K562 (cell line): Measurements from ENCODE around the gene SOHLH1. TPM values are rescaled to one million over a fixed set of nuclear protein-coding genes. Genes with fewer than 3 reads are reported as not detected.

Source experiments
- CBX8 ChIP-seq: fragments of 200-600 bp; sonication (generic); IDR thresholded peaks from 2 replicates; pipeline ENCODE4 v1.6.1; 2012; ENCODE audit warnings: borderline replicate concordance, mixed run types, low read depth, mild to moderate bottlenecking, moderate library complexity, mixed read lengths, low read length, control low read depth, inconsistent platforms; ENCODE audit not compliant: poor library complexity, severe bottlenecking; ENCODE audit errors: extremely low read depth
- GTF3C2 ChIP-seq: IDR thresholded peaks from 3 replicates; pipeline ENCODE4 v1.6.1; 2011; ENCODE audit warnings: borderline replicate concordance, mild to moderate bottlenecking, moderate library complexity; ENCODE audit not compliant: insufficient read length; ENCODE audit errors: extremely low read depth
- HMG20B ChIP-seq: fragments of 250-450 bp; sonication (Bioruptor Pico); IDR thresholded peaks from 2 replicates; pipeline ENCODE4 v1.5.0; 2021; ENCODE audit warnings: mild to moderate bottlenecking
- MTA3 ChIP-seq: fragments of 450-650 bp; formaldehyde crosslinking; IDR thresholded peaks from 2 replicates; pipeline ENCODE4 v1.6.1; 2017; ENCODE audit warnings: mild to moderate bottlenecking, borderline replicate concordance
- MXD1 ChIP-seq: fragments of 250-450 bp; sonication (Bioruptor Pico); IDR thresholded peaks from 2 replicates; pipeline ENCODE4 v1.8.0; 2021; ENCODE audit warnings: borderline replicate concordance, mild to moderate bottlenecking, moderate library complexity; ENCODE audit not compliant: poor library complexity, severe bottlenecking
- PBX2 ChIP-seq, 2 experiments: IDR thresholded peaks in 1 of 2; conservative IDR thresholded peaks in 1 of 2; 2 replicates each; pipeline ENCODE4 v1.6.1; 2016; ENCODE audit warnings: low read depth in 2 of 2, mild to moderate bottlenecking in 1 of 2, missing compliant biosample characterization in 1 of 2, missing genetic modification characterization in 1 of 2, moderate library complexity in 1 of 2
- POLR3A ChIP-seq: IDR thresholded peaks from 2 replicates; pipeline ENCODE4 v1.6.1; 2011; ENCODE audit warnings: borderline replicate concordance, mild to moderate bottlenecking, moderate library complexity; ENCODE audit not compliant: insufficient read length, insufficient read depth; ENCODE audit errors: extremely low read depth
- PPARD ChIP-seq: fragments of 250-450 bp; sonication (Bioruptor Pico); IDR thresholded peaks from 2 replicates; pipeline ENCODE4 v1.8.0; 2022; ENCODE audit warnings: inconsistent platforms, mild to moderate bottlenecking, moderate library complexity
- ZFP30 ChIP-seq: fragments of 250-450 bp; sonication (Bioruptor Pico); IDR thresholded peaks from 2 replicates; pipeline ENCODE4 v1.8.0; 2022; ENCODE audit warnings: moderate library complexity, mild to moderate bottlenecking, inconsistent platforms, borderline replicate concordance
- ZNF398 ChIP-seq: fragments of 250-450 bp; sonication (Bioruptor Pico); IDR thresholded peaks from 2 replicates; pipeline ENCODE4 v1.8.0; 2021; ENCODE audit warnings: moderate library complexity, mild to moderate bottlenecking, inconsistent platforms
- polyA plus RNA-seq, 8 experiments: library from polyadenylated mRNA; depleted of rRNA in 4 of 8; stranded (reverse) in 5 of 8; unstranded in 3 of 8; fragments of >200 nt; fragmentation: Nextera tagmentation in 2 of 8; fragmentation: Illumina TruSeq in 1 of 8; extraction: Ambion mirVana in 2 of 8; extraction: Trizol in 1 of 8; gene quantifications; 2 replicates each; pipeline versions ENCODE4 v1.2.1 to v1.2.3, GENCODE V29; 2011 to 2014; ENCODE audit warnings: inconsistent platforms in 1 of 8, missing spikeins in 1 of 8
- total RNA-seq, 7 experiments: library from RNA; depleted of rRNA in 6 of 7; stranded (reverse); fragments of >200 nt in 6 of 7; fragmentation: Illumina TruSeq in 2 of 7; extraction: Trizol in 2 of 7; gene quantifications; 2 replicates each; pipeline versions ENCODE4 v1.2.1 to v1.2.3, GENCODE V29; 2011 to 2021; ENCODE audit warnings: low replicate concordance in 1 of 7

SOHLH1 gene
- total and polyA plus RNA-seq, 9 of the 15 experiments (the other 6 are each of a cell fraction or from before 2014, with no cell fraction given), result 0.17 to 0.41 (median 0.29) TPM; not detected in 6

- TF ChIP-seq PBX2 (CRISPR knock-in tag; IDR thresholded peaks at IDR 0.05; ENCODE audit: low read depth) (no peak), PBX2 (tag; conservative IDR thresholded peaks at IDR 0.05; ENCODE audit: low read depth) (no peak), PPARD (no peak), POLR3A (no peak), ZFP30 (no peak), ZNF398 (CRISPR knock-in tag) (no peak), GTF3C2 (no peak), HMG20B (CRISPR knock-in tag) (no peak), MXD1 (no peak), CBX8 (no peak), MTA3 (no peak)
Measured at GRCh38 chr9:135700525-135700924, 1.2 kb upstream of the SOHLH1 start (continued).
